Upper lobe of right lung (tissue), 1 donor: Measurements from ENCODE around the gene KLC1. TPM values are rescaled to one million over a fixed set of nuclear protein-coding genes. Genes with fewer than 3 reads are reported as not detected.

ENCODE experiments used
- ATAC-seq: fragments of 200-7000 bp; cut with Tn5 transposase; one replicate; pipeline ENCODE4 v1.9.1; 2020; ENCODE audit warnings: mild to moderate bottlenecking, moderate library complexity
- DNase-seq: peaks from one replicate; pipeline ENCODE4 v3.0.0-alpha.2; 2020
- H3K27ac ChIP-seq: fragments of 200-600 bp; one replicate; pipeline ENCODE4 v1.8.0; 2022
- H3K27me3 ChIP-seq: fragments of 200-600 bp; one replicate; pipeline ENCODE4 v1.8.0; 2022; ENCODE audit warnings: mild to moderate bottlenecking
- H3K36me3 ChIP-seq: fragments of 200-600 bp; one replicate; pipeline ENCODE4 v1.8.0; 2022
- H3K4me1 ChIP-seq: fragments of 200-600 bp; one replicate; pipeline ENCODE4 v1.8.0; 2022
- H3K4me3 ChIP-seq: fragments of 200-600 bp; one replicate; pipeline ENCODE4 v1.8.0; 2022; ENCODE audit warnings: mild to moderate bottlenecking
- H3K9me3 ChIP-seq: fragments of 200-600 bp; one replicate; pipeline ENCODE4 v1.8.0; 2022
- CTCF ChIP-seq: fragments of 200-600 bp; IDR thresholded peaks from one replicate; pipeline ENCODE4 v1.8.0; 2022; ENCODE audit warnings: antibody characterized with exemption
- intact Hi-C: fragments of 100-400 bp; cut with DNase I; formaldehyde crosslinking; loops from one replicate; pipeline ENCODE4 v1.11.0; 2022
- total RNA-seq: library from RNA; stranded (reverse); fragmentation: NEBNext Ultra II Directional; extraction: Animal tissue kit (Norgen Biotek cat#: 25700); gene quantifications from one replicate; pipeline ENCODE4 v1.2.1, GENCODE V29; 2021
- donor health status: DM: no; HTN: yes; CAD: no; lungs with severe emphysema.

Gene KLC1
- total RNA-seq, 1 donor from 2014 or later = 172 TPM

GRCh38 chr14:103626146-103626850, 2.7 kb upstream of the KLC1 start:
- ATAC-seq = no peak
- Histone ChIP-seq H3K9me3 (no peaks in the 10 kb centered on the region), H3K4me3 (no peak overlapping the region), H3K4me1 (peaks cover 52% of the 10 kb centered on the region), H3K36me3 (no peaks in the 10 kb centered on the region), H3K27ac (peak overlapping the region; percentile 78), H3K27me3 (no peaks in the 10 kb centered on the region)
- TF ChIP-seq CTCF = no peak
- DNase-seq = no peak
- intact Hi-C loops = no loop called here

- Histone ChIP-seq H3K4me1 (peaks cover 61% of the 10 kb centered on the region), H3K9me3 (no peaks in the 10 kb centered on the region), H3K27ac (peak overlapping the region; percentile 98), H3K27me3 (no peaks in the 10 kb centered on the region), H3K4me3 (no peak overlapping the region), H3K36me3 (no peaks in the 10 kb centered on the region)
- intact Hi-C loops = no loop called here
- no peak for DNase-seq
- ATAC-seq = no peak
- TF ChIP-seq CTCF = no peak
These were observed 1.7 kb upstream of the KLC1 start for GRCh38 chr14:103627073-103628025.

GRCh38 chr14:103628221-103628683, 759 bp upstream of the KLC1 start:
- TF ChIP-seq CTCF = no peak

GRCh38 chr14:103629503-103630121, 601 bp downstream of the KLC1 start:
- Histone ChIP-seq H3K4me3 (peak overlapping the region; percentile 96), H3K9me3 (no peaks in the 10 kb centered on the region), H3K27me3 (no peaks in the 10 kb centered on the region), H3K36me3 (peaks cover under 1% of the 10 kb centered on the region), H3K27ac (peak overlapping the region; percentile 98), H3K4me1 (peaks cover 58% of the 10 kb centered on the region)
- no peak for TF ChIP-seq CTCF
- intact Hi-C loops = no loop called here
- DNase-seq (peak; percentile 80), ATAC-seq (peak; percentile 52)

More at GRCh38 chr14:103628221-103628683, 759 bp upstream of the KLC1 start:
- Histone ChIP-seq H3K36me3 (no peaks in the 10 kb centered on the region), H3K9me3 (no peaks in the 10 kb centered on the region), H3K4me1 (peaks cover 63% of the 10 kb centered on the region), H3K27me3 (no peaks in the 10 kb centered on the region), H3K27ac (peak overlapping the region; percentile 98), H3K4me3 (peak overlapping the region; percentile 96)
- DNase-seq (peak; percentile 90), ATAC-seq (peak; percentile 63)
- intact Hi-C loops = no loop called here

GRCh38 chr14:103630364-103631108, 1.5 kb downstream of the KLC1 start:
- peak overlapping the region; percentile 96 for H3K4me3 ChIP-seq
- ATAC-seq = no peak
- H3K9me3 ChIP-seq = no peaks in the 10 kb centered on the region
- no peaks in the 10 kb centered on the region for H3K27me3 ChIP-seq
- no peak for TF ChIP-seq CTCF
- intact Hi-C loops = no loop called here
- DNase-seq = no peak
- peaks cover 6% of the 10 kb centered on the region for H3K36me3 ChIP-seq
- H3K27ac ChIP-seq = no peak overlapping the region
- peaks cover 56% of the 10 kb centered on the region for H3K4me1 ChIP-seq
